Ishikawa (cell line): ENCODE measurements around the gene CBLC.
A peak's percentile ranks its signal among the peaks of the same experiment; 100 is the strongest.

Source experiments
- CEBPB ChIP-seq: IDR thresholded peaks from 2 replicates; pipeline ENCODE4 v1.6.1; 2012
- CREB1 ChIP-seq: IDR thresholded peaks from 2 replicates; pipeline ENCODE4 v1.6.1; 2012; ENCODE audit warnings: low read depth
- EGR1 ChIP-seq: IDR thresholded peaks from 2 replicates; pipeline ENCODE4 v1.6.1; 2012
- EP300 ChIP-seq: IDR thresholded peaks from 2 replicates; pipeline ENCODE4 v1.6.1; 2012; ENCODE audit warnings: borderline replicate concordance
- FOXM1 ChIP-seq: IDR thresholded peaks from 2 replicates; pipeline ENCODE4 v1.6.1; 2012; ENCODE audit warnings: low read depth, borderline replicate concordance
- MAX ChIP-seq: IDR thresholded peaks from 2 replicates; pipeline ENCODE4 v1.6.1; 2012
- NFIC ChIP-seq: IDR thresholded peaks from 2 replicates; pipeline ENCODE4 v1.6.1; 2012
- RAD21 ChIP-seq: IDR thresholded peaks from 2 replicates; pipeline ENCODE4 v1.6.1; 2012; ENCODE audit warnings: low read depth
- REST ChIP-seq: IDR thresholded peaks from 2 replicates; pipeline ENCODE4 v1.6.1; 2012; ENCODE audit warnings: low read depth, mild to moderate bottlenecking
- TAF1 ChIP-seq: IDR thresholded peaks from 2 replicates; pipeline ENCODE4 v1.6.1; 2012; ENCODE audit warnings: low read depth, mild to moderate bottlenecking
- TCF12 ChIP-seq: IDR thresholded peaks from 2 replicates; pipeline ENCODE4 v1.6.1; 2012; ENCODE audit warnings: low read depth
- TEAD4 ChIP-seq: IDR thresholded peaks from 2 replicates; pipeline ENCODE4 v1.6.1; 2012
- YY1 ChIP-seq: IDR thresholded peaks from 2 replicates; pipeline ENCODE4 v1.6.1; 2012; ENCODE audit warnings: low read depth
- ZBTB7A ChIP-seq: IDR thresholded peaks from 2 replicates; pipeline ENCODE4 v1.6.1; 2012; ENCODE audit warnings: low read depth
- TF ChIP-seq, protein P1 (sequence below): IDR thresholded peaks from 2 replicates; pipeline ENCODE4 v1.6.1; 2012

The CBLC gene

DNA sequence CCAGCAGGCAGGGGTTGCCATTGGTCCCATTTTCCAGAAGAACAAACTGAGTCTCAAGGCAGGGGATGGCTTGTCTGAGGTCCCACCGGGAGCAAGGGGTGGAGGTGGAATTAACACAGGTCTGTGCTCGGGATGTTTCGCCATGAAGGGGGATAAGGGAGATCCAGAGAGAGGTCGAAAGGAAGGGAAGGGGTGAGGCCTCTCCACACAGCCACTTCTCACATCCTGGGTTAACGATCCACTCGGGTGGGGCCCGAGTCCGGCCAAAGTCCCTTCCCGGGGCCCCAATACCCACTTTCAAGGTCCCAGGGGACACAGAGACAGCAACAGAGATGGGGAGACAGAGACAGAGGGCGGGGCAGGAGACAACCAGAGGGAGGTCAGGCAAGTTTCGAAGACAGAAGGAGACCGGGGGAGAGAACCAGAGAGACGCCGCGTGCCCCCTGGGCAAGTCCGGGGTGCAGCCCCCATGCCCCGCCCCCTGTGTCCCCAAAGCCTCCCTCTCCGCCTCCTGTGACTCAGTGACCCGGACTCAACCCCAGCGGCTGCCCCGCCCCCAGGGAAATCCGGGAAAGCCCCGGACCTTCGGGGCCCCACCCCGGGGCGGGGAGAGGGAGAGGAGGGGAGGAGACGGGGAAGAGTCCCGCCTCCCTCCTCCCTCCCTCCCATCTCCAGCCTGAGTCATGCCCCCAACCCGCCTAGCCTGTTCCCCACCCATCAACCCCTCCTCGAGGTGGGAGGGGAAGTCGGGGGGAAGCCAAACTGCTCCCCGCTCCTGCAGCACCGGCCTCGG, 30.5 kb upstream of the CBLC start:
- TF ChIP-seq, protein P1, sequence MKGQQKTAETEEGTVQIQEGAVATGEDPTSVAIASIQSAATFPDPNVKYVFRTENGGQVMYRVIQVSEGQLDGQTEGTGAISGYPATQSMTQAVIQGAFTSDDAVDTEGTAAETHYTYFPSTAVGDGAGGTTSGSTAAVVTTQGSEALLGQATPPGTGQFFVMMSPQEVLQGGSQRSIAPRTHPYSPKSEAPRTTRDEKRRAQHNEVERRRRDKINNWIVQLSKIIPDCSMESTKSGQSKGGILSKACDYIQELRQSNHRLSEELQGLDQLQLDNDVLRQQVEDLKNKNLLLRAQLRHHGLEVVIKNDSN = no peak
- peak; percentile 53; the same call in 1 of the 2 replicates for TF ChIP-seq TCF12
- peak; percentile 8; the same call in 1 of the 2 replicates for TF ChIP-seq TEAD4
- TF ChIP-seq ZBTB7A = peak; percentile 93
- no peak for TF ChIP-seq EGR1
- peak; percentile 74; the same call in 1 of the 2 replicates for TF ChIP-seq EP300
- TF ChIP-seq RAD21 = no peak
- TF ChIP-seq MAX = peak; percentile 59; the same call in 1 of the 2 replicates

DNA sequence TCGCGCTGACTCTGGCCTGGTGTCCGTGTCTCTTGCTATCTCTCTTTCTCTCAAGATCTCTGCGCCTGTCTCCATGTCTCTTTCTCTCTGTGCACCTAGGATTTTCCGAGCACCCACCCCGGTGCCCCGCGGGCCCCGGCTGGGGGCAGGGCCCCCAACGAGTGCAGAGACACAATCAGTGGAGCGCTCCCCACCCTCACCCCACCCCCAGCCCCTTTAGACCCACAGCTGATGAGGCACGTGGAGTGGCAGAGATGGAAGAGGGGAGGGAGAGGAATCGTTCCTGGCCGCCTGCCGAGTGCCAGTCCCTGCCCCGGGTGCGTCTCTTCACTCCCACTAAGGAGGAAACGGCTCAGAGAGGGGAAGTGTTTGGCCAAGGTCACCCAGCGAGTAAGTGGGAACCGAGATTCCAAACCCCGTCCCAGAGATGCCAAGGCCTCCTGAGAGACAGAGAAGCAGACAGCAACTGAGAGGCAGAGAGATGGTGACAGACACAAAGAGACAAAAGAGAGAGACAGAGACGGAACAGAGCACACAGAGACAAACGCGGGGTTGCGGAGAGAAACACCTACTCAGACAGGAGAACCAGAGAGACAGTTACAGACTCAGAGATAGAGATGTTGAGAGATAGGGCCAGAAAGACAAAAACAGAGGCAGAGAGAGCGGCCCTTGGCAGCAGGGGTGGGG, 29.8 kb upstream of the CBLC start:
- TF ChIP-seq RAD21 (no peak), TEAD4 (no peak), NFIC (peak; percentile 15; the same call in 1 of the 2 replicates), TCF12 (no peak), YY1 (no peak), MAX (peak; percentile 28; the same call in 1 of the 2 replicates), EGR1 (no peak), TAF1 (no peak), CREB1 (no peak), REST (no peak), FOXM1 (no peak), CEBPB (no peak), EP300 (no peak), ZBTB7A (no peak; the same call in 1 of the 2 replicates)
- TF ChIP-seq, protein P1 = no peak

GRCh38 chr19:44748426-44749254, 29.1 kb upstream of the CBLC start, which contains the start of gene BCL3:
TSS of gene BCL3 (plus strand) at chr19:44748708. CDS start at chr19:44748791, 83 bp downstream.
- TF ChIP-seq TEAD4 (no peak), RAD21 (0 out of 2 replicates have a peak, but pooled peaks have one; percentile 3), NFIC (no peak), ZBTB7A (no peak), CEBPB (no peak), TCF12 (no peak), YY1 (no peak), EP300 (peak; percentile 51; the same call in 1 of the 2 replicates), REST (no peak)
- TF ChIP-seq, protein P1 = no peak

DNA sequence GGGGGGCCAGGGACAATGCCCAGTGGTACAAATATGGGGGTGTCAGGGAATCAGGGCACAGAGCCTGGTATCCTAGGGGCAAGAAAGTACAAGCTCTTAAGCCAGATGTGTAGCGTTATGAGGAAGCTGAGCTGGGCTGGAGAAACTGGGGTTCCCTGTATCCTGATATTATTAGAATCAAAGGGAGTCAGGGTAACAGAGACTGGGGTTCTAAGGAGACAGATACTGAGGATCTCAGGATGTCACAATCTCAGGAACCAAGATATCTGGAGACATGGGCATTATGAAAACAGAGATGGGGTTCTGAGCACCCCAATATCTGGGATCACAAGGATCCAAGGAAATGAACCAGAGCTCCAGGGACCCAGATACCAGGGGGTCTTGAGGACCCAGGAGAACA, 28.4 kb upstream of the CBLC start:
- TF ChIP-seq CEBPB = no peak
- no peak for TF ChIP-seq EGR1
- TF ChIP-seq NFIC = no peak
- no peak for TF ChIP-seq FOXM1
- TF ChIP-seq CREB1 = no peak
- no peak for TF ChIP-seq TAF1
- no peak for TF ChIP-seq MAX
- no peak for TF ChIP-seq EP300
- no peak for TF ChIP-seq YY1
- no peak for TF ChIP-seq RAD21
- TF ChIP-seq, protein P1 = no peak
- TF ChIP-seq TEAD4 = no peak
- TF ChIP-seq REST = no peak
- TF ChIP-seq TCF12 = no peak
- TF ChIP-seq ZBTB7A = no peak
